GM10248 (cell line): ENCODE results near the gene GALNT13.

Experiments
- CTCF ChIA-PET: fragments of 300-600 bp; sonication (Branson Sonifier 250); formaldehyde crosslinking; extraction: SDS; loops from one replicate; lab custom pipeline; 2021; ENCODE audit warnings: antibody characterized with exemption; lab: Yijun Ruan, JAX
- POLR2A ChIA-PET: fragments of 350-650 bp; sonication (Branson Sonifier 250); formaldehyde crosslinking; extraction: SDS; loops from one replicate; lab custom pipeline; 2020; ENCODE audit warnings: antibody characterized with exemption; lab: Yijun Ruan, JAX
- DNase-seq: peaks from one replicate; pipeline ENCODE4 v3.0.0; 2012; ENCODE audit errors: extremely low spot score
- CTCF ChIP-seq: IDR thresholded peaks from 2 replicates; pipeline ENCODE4 v1.5.1; 2012; ENCODE audit warnings: mild to moderate bottlenecking, low read depth; ENCODE audit errors: extremely low read depth, missing control alignments, control extremely low read depth

GALNT13 gene

GRCh38 chr2:154228566-154229280 is 357.0 kb downstream of the GALNT13 start:
- ChIA-PET CTCF (interaction anchor here (0.8 to 0.9 kb wide), 2 partner anchors 41 to 160 kb away, joined by 3 read pairs; no protein-coding TSS in a partner anchor), POLR2A (no interaction called here)
- no peak for DNase-seq
- TF ChIP-seq CTCF = no peak

GRCh38 chr2:154229966-154230365 is 358.2 kb downstream of the GALNT13 start:
- DNase-seq = no peak
- no peak for TF ChIP-seq CTCF
- CTCF ChIA-PET = no interaction called here
- POLR2A ChIA-PET = no interaction called here

GRCh38 chr2:154231021-154231420 is 359.3 kb downstream of the GALNT13 start:
- TF ChIP-seq CTCF = no peak
- DNase-seq = no peak
- CTCF ChIA-PET = no interaction called here
- POLR2A ChIA-PET = no interaction called here

GRCh38 chr2:154233231-154233630 is 361.5 kb downstream of the GALNT13 start:
- ChIA-PET POLR2A (no interaction called here), CTCF (no interaction called here)
- TF ChIP-seq CTCF = no peak
- no peak for DNase-seq

GRCh38 chr2:154238252-154238651 is 366.5 kb downstream of the GALNT13 start:
- POLR2A ChIA-PET = no interaction called here
- CTCF ChIA-PET = no interaction called here
- no peak for DNase-seq
- TF ChIP-seq CTCF = no peak

GRCh38 chr2:154240316-154240715 is 368.6 kb downstream of the GALNT13 start:
- TF ChIP-seq CTCF = no peak
- ChIA-PET CTCF (no interaction called here), POLR2A (no interaction called here)
- no peak for DNase-seq
